Medulla oblongata (tissue), 1 donor: ENCODE data around the gene RRP36.
"Not testable (repeated sequence)": the region's sequence is repeated elsewhere in the genome, so short reads cannot be mapped to it uniquely, and the experiment has no call there.

ENCODE experiments used
- DNase-seq: peaks from one replicate; pipeline ENCODE4 v3.0.0-alpha.2; 2015; ENCODE audit errors: extremely low spot score

Gene RRP36

DNA sequence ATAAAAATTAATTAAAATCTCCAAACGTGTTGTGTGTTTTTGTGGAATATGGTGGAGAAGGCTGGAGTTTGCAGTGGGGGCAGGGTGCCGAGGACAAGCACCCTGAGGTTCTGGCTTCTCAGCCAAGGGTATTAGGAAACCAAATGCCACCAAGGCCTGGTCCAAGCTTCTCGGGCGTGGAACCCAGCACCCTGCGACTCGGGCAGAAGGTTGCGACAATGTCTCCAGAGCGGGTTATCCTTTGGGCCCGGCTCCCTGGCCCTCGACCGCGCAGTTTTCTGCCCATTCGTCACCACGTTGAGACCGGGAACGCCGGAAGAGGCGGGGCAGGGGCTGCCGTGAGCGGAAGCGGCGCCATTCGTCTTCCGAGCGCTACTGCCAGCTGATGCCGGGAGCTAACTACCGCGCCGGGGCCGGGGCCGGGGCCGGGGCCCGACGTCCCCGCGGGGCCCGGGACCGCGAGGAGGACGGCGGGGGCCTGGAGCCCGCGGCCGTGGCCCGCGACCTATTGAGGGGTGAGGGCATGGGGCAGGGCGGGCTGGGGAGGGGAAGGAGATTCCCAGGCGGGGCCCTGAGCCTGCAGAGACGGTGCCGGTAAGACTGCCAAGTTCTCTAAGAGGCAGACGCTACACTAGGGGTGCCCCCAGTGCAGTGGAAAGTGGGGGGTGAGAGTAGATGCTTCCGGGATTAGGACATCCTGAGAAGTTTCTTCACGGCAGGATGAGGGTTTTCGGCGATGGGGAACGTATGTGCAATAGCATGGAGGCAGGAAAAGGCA, at the start of gene RRP36:
RRP36 (plus strand) TSS at position 354 of the 778 bp plus-strand sequence; CDS start at position 386, 32 bp downstream.
- peak; percentile 77 for DNase-seq

DNA sequence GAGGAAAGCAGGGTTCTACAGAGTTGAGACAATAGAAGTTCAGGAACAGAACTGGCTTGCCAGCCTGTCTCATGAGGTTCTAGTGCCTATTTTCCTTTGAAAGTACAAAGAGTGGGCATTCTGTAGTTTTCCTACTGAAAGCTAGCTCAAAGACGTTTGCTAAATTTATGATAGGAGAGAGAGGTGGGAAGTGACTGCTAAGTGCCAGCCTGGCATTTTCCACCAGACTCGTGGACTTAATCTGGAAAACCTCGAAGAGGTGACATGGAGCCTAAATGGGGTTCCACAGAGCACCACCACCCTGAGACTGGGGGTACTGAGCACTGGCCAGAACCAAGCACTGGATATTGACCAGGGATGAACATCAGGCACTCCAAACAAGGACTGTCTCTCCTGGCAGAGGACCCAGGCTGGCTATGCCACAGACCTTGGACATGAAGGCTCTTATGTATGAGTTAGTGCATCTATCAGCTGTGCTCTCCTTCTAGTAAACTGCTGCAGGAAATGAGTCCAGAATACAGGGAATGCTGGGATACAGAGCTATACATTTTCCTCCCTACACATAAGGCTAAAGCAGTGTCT, 49.6 kb upstream of the RRP36 start:
- no peak for DNase-seq

- DNase-seq = no peak
Observed at GRCh38 chr6:42973926-42974325, 47.5 kb upstream of the RRP36 start.

- DNase-seq = no peak
Observed at GRCh38 chr6:42974919-42975505, 46.4 kb upstream of the RRP36 start.

GRCh38 chr6:42978487-42978838, 43.0 kb upstream of the RRP36 start:
- no peak for DNase-seq

- DNase-seq = peak; percentile 84
Observed at GRCh38 chr6:42978839-42979522, 42.4 kb upstream of the RRP36 start, which contains the start of gene PEX6. PEX6 (minus strand) TSS chr6:42979181; CDS start chr6:42979150, 31 bp downstream.

DNA sequence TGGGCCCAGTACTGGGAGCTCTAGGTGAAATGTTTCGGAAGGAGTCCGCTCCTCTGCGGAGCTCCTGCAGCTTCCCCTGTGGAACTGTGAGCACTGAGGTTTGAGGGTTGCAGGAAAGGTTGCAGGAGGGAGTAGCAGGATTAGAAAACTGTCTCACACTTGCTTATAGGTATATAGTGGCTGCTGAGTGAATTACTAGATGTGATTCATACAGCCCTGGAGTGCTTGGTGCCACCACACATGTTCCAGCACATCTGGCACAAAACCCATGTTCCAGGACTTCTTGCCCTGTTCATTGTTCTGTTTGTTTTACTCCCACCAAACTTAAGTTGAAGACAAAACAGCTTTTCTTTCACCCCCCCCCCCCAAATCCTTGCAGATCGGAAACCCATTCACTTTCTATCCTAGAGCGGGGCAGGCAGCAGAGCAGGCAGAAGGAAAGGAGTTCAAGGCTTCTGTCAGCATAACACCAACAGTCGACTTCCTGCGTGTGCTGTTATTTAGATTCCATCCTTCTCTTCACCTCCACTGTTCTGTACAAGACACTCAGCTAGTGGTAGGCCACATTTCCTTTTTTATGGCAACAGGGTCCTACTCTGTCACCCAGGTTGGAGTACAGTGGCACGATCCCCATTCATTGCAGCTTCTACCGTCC, 41.8 kb upstream of the RRP36 start:
- DNase-seq = no peak

- DNase-seq = no peak
Observed at GRCh38 chr6:42981836-42982235, 39.6 kb upstream of the RRP36 start.

DNA sequence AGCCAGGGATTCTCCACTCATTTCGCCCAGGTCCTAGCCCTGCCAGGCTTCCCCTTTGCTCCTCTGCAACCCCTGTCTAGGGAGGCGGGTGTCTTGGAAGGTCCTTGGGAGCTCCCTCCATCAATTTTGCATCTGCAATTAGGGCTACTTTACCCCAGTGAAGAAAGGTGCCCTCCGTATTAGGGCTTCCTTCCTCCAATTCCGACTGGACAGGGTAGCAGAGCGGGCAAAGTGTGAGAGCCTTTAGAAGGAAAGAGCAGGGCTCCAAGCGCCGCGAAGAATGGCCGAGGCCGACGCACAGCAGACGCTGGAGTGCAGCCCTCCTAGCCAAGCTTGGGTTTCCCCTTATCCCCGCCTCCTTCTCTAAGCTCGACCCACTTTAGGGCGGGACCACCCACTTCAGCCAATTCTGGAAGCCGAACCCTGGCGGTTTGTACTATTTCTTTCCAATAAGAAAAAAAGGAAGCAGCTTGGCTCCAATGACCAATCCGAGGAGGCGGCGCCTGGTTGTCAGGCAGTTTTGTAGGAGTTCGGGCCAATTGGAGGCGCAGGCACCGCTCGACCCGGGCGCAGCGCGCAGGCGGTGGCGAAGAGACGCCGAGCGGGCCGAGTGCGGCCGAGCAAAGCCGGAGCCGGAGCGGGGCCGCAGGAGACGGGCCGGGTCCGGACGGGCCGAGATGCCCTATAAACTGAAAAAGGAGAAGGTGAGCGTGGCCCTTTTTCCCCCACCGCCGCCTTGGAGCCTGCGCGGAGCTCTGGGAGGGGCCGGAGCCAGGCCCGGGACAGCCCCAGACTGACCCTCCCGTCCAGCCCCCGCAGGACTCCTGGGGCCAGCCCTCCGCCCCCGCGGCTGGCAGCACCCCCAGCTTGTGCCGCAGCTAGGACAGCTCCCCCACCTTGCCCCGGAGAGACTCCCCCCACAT, 37.2 kb upstream of the RRP36 start, which contains the start of gene PPP2R5D:
PPP2R5D (plus strand) TSS at position 570 of the 923 bp plus-strand sequence; CDS start at position 678, 108 bp downstream.
- peak; percentile 100 for DNase-seq

- DNase-seq = no peak
Observed at GRCh38 chr6:42984924-42985475, 36.4 kb upstream of the RRP36 start.

DNA sequence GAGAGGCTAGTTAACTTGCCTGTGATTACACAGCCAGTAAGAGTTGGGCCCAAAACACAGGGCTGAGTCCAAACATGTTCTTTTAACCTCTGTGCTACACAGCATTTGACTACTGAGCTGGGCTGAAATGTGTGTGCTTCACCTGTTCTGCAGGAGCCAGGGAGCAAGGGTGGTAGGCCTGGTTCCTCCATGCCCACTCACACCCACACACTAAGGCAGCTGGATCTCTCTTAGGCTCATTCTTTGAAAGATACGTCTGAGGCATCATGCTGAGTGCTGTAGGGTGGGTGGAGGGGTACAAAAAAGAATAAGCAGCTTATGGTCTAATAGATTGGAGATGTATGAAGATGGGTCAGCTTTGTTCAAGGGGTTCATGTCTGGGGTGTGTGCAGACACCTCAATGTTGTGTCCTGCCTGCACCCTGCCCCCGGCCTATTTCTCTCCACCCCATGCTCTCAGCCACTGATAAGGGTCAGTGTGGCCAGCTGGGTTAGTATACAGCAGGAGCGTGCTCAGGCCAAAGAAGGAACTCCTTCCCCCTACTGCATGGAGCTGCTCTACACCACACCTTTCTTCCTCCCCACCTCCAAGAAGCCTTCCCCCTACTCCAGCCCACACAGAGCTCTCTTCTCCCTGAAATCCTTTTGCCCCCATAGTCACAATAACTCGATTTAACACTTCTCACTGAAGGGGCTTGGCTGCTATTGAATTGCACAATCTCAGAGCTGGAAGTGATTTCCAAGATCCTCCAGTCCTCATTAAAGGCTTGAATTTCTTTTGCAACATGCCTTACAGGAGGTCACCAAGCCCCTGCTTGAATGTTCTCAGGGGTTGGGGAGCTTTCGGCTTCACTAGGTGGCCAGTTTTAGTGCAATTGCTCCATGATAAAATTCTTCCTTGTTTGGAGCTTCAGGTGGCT, 33.6 kb upstream of the RRP36 start:
- no peak for DNase-seq

DNA sequence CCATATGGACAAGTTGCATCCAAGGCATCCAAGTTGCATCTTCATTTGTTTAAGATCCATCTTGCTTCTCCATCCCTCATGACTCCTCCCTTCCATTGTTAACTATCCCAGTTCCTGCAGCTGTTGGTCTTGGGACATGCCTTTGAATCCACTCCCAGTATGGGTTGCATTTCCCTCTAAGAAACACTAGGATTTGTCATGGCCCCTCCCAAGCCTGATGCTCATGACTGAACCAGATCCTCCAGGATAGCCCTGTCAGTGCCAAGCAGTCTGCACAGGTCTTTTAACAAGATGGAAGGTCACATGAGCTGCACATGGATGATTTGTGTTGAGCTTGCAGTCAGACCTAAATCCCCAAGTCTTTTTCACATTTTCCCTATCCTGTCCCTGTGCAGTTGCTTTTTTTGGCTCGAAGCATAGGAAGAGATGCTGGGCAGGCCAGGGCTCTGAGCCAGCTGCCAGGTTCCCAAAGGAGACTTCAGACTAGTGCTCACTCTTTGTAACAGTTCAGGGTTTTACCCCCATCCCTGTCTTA, 32.9 kb upstream of the RRP36 start:
- DNase-seq = no peak

- DNase-seq = no peak
Observed at GRCh38 chr6:42989923-42990322, 31.5 kb upstream of the RRP36 start.

GRCh38 chr6:42993445-42993844, 28.0 kb upstream of the RRP36 start:
- DNase-seq = no peak

- no peak for DNase-seq
Observed at GRCh38 chr6:42996513-42996912, 24.9 kb upstream of the RRP36 start.

DNA sequence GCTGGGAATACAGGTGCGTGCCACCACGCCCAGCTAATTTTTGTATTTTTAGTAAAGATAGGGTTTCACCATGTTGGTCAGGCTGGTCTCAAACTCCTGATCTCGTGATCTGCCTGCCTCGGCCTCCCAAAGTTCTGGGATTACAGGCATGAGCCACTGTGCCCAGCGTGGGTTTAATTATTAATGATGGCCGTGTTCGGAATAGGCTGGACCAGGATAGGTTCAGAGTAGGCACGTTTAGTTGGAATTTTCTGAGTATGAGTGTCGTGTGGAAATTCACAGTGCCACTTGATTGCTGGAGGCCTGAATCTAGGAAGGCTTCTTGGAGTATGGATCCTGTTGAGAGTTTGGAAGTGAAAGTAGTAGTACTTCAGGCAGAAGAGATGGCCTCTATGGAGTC, 23.2 kb upstream of the RRP36 start:
- DNase-seq = not testable (repeated sequence)

GRCh38 chr6:43001843-43002242, 19.6 kb upstream of the RRP36 start:
- DNase-seq = no peak

DNA sequence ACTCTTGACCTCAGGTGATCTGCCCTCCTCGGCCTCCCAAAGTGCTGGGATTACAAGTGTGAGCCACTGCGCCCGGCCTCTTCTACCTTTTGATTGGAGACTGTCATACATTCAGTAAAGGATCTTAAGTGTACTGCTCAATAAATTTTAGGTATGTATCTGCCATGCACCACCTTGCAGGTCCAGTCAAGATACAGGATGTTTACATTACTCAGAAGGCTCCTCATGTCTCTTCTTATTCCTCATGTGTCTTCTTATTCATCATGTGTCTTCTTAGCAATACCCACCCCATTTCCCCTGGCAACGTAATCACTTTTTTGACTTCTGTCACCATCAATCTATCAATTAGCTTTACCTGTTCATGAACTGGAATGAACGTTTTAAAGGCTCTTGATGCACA, 15.6 kb upstream of the RRP36 start:
- DNase-seq = no peak

DNA sequence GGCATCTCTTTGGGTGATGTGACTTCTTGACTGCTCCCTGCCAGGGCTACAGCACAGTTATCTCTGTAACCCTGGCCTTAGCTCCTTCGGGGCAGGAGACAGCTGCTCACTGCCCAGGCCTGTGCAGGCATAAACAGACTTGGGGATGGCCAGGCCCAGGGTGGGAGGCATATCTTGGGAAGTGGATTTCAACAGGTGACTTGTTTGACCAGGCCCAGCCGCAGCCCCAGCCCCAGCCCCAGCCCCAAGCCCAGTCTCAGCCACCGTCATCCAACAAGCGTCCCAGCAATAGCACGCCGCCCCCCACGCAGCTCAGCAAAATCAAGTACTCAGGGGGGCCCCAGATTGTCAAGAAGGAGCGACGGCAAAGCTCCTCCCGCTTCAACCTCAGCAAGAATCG, 15.2 kb upstream of the RRP36 start:
- no peak for DNase-seq
